Measurements from ENCODE around the gene GDI2. TPM values are rescaled to one million over a fixed set of nuclear protein-coding genes. Genes with fewer than 3 reads are reported as not detected.
A peak's percentile ranks its signal among the peaks of the same experiment; 100 is the strongest.

The GDI2 gene
- total and polyA plus RNA-seq, 2 donors = 139 to 268 TPM

DNA sequence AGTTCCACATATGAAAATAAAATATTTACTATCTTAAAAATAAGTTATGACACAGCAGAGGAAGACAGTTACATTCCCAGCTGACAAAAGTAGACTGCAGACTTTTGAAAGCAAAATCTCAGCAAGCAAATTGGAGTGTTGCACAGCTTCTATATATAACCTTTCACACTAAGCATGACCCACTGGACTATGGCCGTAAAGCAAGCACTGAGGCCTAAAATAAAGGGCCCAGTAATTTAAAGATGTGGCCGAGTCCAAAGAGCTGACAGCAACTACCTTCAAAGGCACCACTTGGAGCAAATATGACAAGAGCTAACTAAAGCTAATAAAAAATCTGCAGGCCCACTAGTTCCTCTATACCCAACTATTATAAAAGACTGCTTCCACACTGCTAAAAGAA, 6.5 kb downstream of the GDI2 start:
- Histone ChIP-seq H3K27ac (ENCODE audit: low read depth in 1 of 2, low read length in 1 of 2) (no peak overlapping the region), H3K27me3 (ENCODE audit: control insufficient read depth in 2 of 2, insufficient read depth in 1 of 2, low read length in 1 of 2) (no peaks in the 10 kb centered on the region), H3K4me1 (ENCODE audit: control insufficient read depth in 2 of 2, insufficient read depth in 2 of 2, low read length in 2 of 2) (peaks cover 3 to 7% of the 10 kb centered on the region in 2 donors), H3K9me3 (ENCODE audit: control insufficient read depth in 2 of 2, insufficient read depth in 1 of 2, low read length in 1 of 2) (no peaks in the 10 kb centered on the region), H3K36me3 (ENCODE audit: control insufficient read depth in 2 of 2, insufficient read depth in 2 of 2, low read length in 1 of 2) (peaks cover 14 to 18% of the 10 kb centered on the region in 2 donors), H3K4me3 (ENCODE audit: low read length in 2 of 2) (no peak overlapping the region)
- no peak for DNase-seq (ENCODE audit: low read depth in 6 of 9, low spot score in 9 of 9)
- WGBS = 94% methylated on average over 2 of the region's 2 CpGs

DNA sequence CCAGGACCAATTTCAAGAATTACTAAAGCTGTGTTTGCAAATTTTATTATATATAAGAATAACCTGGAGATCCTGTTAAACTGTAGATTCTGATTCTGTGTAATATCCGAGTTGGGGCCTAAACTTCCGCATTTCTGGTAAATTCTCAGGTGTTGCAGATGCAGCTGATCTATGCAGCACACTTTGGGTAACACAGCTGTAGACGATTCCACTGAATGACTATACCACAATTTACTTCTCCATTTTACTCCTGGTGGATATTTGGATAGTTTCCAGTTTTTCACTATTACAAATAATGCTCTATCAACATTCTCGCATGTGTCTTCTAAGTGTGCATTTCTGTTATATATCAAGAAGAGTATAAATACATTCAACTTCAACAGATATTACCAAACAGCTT, 7.5 kb downstream of the GDI2 start:
- H3K27me3 ChIP-seq (ENCODE audit: control insufficient read depth in 2 of 2, insufficient read depth in 1 of 2, low read length in 1 of 2) = no peaks in the 10 kb centered on the region
- no peak overlapping the region for H3K27ac ChIP-seq (ENCODE audit: low read depth in 1 of 2, low read length in 1 of 2)
- WGBS = 84% methylated on average over 4 of the region's 4 CpGs
- no peaks in the 10 kb centered on the region for H3K9me3 ChIP-seq (ENCODE audit: control insufficient read depth in 2 of 2, insufficient read depth in 1 of 2, low read length in 1 of 2)
- H3K4me1 ChIP-seq (ENCODE audit: control insufficient read depth in 2 of 2, insufficient read depth in 2 of 2, low read length in 2 of 2) = peaks cover 0 to 3% of the 10 kb centered on the region in 2 donors
- peaks cover 18% of the 10 kb centered on the region in 2 donors for H3K36me3 ChIP-seq (ENCODE audit: control insufficient read depth in 2 of 2, insufficient read depth in 2 of 2, low read length in 1 of 2)
- no peak for DNase-seq (ENCODE audit: low read depth in 6 of 9, low spot score in 9 of 9)
- H3K4me3 ChIP-seq (ENCODE audit: low read length in 2 of 2) = no peak overlapping the region

DNA sequence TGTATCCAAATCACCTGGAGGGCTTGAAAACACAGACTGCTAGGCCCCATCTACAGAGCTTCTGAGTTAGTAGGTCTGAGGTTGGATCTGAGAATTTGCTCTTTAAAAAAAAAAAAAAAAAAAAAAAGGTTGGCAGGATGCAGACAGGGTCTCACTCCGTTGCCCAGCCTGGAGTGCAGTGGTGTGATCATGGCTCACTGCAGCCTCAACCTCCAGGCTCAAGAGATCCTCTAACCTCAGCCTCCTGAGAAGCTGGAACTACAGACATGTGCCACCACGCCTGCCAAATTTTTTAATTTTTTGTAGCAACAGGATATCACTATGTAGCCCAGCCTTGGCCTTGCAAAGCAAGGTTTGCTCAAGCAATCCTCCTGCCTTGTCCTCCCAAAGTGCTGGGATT, 8.0 kb downstream of the GDI2 start:
- Histone ChIP-seq H3K4me1 (ENCODE audit: control insufficient read depth in 2 of 2, insufficient read depth in 2 of 2, low read length in 2 of 2) (peaks cover 0 to under 1% of the 10 kb centered on the region in 2 donors), H3K4me3 (ENCODE audit: low read length in 2 of 2) (no peak overlapping the region), H3K27ac (ENCODE audit: low read depth in 1 of 2, low read length in 1 of 2) (no peak overlapping the region), H3K36me3 (ENCODE audit: control insufficient read depth in 2 of 2, insufficient read depth in 2 of 2, low read length in 1 of 2) (peaks cover 19 to 21% of the 10 kb centered on the region in 2 donors), H3K27me3 (ENCODE audit: control insufficient read depth in 2 of 2, insufficient read depth in 1 of 2, low read length in 1 of 2) (no peaks in the 10 kb centered on the region), H3K9me3 (ENCODE audit: control insufficient read depth in 2 of 2, insufficient read depth in 1 of 2, low read length in 1 of 2) (no peaks in the 10 kb centered on the region)
- 98% methylated on average over 2 of the region's 2 CpGs for whole genome bisulfite sequencing
- no peak for DNase-seq (ENCODE audit: low read depth in 6 of 9, low spot score in 9 of 9)

DNA sequence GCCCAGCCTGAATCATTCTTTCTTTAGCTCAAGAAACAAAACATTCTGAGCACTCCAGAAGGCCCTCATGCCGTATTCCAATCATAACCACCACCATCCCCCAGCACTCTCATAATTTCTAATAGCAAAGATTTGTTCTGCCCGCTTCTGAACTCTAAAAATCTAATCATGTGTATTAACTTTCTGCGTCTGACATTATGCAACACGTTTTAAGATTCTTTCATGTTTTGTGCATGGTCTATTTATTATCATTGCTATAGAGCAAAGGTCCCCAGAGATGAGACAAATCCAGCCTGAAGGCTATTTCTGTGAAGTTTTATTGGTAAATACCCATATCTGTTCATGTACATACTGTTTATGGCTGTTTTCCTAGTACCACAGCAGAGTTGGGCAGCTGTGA, 8.8 kb downstream of the GDI2 start:
- Histone ChIP-seq H3K9me3 (ENCODE audit: control insufficient read depth in 2 of 2, insufficient read depth in 1 of 2, low read length in 1 of 2) (no peaks in the 10 kb centered on the region), H3K4me1 (ENCODE audit: control insufficient read depth in 2 of 2, insufficient read depth in 2 of 2, low read length in 2 of 2) (no peaks in the 10 kb centered on the region), H3K4me3 (ENCODE audit: low read length in 2 of 2) (no peak overlapping the region), H3K27me3 (ENCODE audit: control insufficient read depth in 2 of 2, insufficient read depth in 1 of 2, low read length in 1 of 2) (no peaks in the 10 kb centered on the region), H3K36me3 (ENCODE audit: control insufficient read depth in 2 of 2, insufficient read depth in 2 of 2, low read length in 1 of 2) (peaks cover 22 to 25% of the 10 kb centered on the region in 2 donors), H3K27ac (ENCODE audit: low read depth in 1 of 2, low read length in 1 of 2) (no peak overlapping the region)
- DNase-seq (ENCODE audit: low read depth in 6 of 9, low spot score in 9 of 9) = no peak
- 94% methylated on average over 4 of the region's 4 CpGs for WGBS

DNA sequence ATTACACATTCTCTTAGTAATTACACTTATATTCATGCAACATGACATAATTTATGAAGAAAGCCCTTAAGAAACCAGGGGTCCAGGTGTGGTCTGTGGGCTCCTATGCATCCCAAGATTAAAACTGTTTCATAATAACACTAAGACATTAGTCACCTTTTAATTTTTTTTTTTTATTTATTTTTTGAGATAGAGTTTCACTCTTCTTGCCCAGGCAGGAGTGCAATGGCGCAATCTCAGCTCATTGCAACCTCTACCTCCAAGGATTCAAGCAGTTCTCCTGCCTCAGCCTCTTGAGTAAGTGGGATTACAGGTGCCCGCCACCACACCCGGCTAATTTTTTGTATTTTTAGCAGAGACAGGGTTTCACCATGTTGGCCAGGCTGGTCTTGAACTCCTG, 12.5 kb downstream of the GDI2 start:
- Histone ChIP-seq H3K27me3 (ENCODE audit: control insufficient read depth in 2 of 2, insufficient read depth in 1 of 2, low read length in 1 of 2) (no peaks in the 10 kb centered on the region), H3K36me3 (ENCODE audit: control insufficient read depth in 2 of 2, insufficient read depth in 2 of 2, low read length in 1 of 2) (peaks cover 28 to 53% of the 10 kb centered on the region in 2 donors), H3K4me1 (ENCODE audit: control insufficient read depth in 2 of 2, insufficient read depth in 2 of 2, low read length in 2 of 2) (no peaks in the 10 kb centered on the region), H3K4me3 (ENCODE audit: low read length in 2 of 2) (no peak overlapping the region), H3K27ac (ENCODE audit: low read depth in 1 of 2, low read length in 1 of 2) (no peak overlapping the region), H3K9me3 (ENCODE audit: control insufficient read depth in 2 of 2, insufficient read depth in 1 of 2, low read length in 1 of 2) (no peaks in the 10 kb centered on the region)
- WGBS = 99% methylated on average over 3 of the region's 3 CpGs
- DNase-seq (ENCODE audit: low read depth in 6 of 9, low spot score in 9 of 9) = no peak

DNA sequence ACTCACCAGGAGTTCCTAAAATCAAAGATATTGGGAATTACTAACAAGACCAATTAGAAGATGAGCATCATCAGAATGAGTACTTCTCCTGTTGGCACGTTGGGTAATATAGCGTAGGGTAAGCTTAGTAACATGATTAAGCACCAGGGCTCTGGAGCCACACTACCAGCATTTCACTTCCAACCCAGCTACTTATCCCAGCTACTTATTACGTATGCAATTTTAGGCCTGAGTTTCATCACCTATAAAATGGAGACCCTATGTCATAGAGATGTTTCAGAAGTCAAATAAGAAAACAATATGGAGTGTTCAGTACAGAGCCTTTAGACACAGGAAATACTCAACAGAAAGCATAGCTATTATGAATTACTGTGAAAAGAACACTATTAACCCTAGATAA, 19.0 kb downstream of the GDI2 start:
- 98% methylated on average over 3 of the region's 3 CpGs for WGBS
- Histone ChIP-seq H3K36me3 (ENCODE audit: control insufficient read depth in 2 of 2, insufficient read depth in 2 of 2, low read length in 1 of 2) (peaks cover 34 to 92% of the 10 kb centered on the region in 2 donors), H3K27ac (ENCODE audit: low read depth in 1 of 2, low read length in 1 of 2) (no peak overlapping the region)

DNA sequence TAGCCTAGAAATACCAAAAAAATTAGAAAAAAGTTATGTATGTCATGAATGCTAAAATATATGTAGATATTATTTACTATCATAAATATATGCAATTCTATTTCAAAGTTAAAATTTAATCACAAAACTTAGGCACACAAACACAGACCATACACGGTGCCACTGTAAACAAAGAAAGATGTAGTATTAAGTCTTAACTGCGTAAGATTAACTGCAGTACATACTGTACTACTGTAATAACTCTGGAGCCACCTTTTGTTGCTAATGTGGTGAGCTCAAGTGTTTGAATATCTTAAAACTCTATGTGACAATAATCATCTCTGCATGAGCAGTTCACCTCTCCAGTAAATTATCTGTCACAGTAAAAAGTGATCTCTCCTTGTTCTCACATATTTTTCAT, 23.6 kb downstream of the GDI2 start:
- Histone ChIP-seq H3K36me3 (ENCODE audit: control insufficient read depth in 2 of 2, insufficient read depth in 2 of 2, low read length in 1 of 2) (peaks cover 32 to 92% of the 10 kb centered on the region in 2 donors), H3K9me3 (ENCODE audit: control insufficient read depth in 2 of 2, insufficient read depth in 1 of 2, low read length in 1 of 2) (peaks cover 0 to under 1% of the 10 kb centered on the region in 2 donors), H3K4me3 (ENCODE audit: low read length in 2 of 2) (no peak overlapping the region), H3K27me3 (ENCODE audit: control insufficient read depth in 2 of 2, insufficient read depth in 1 of 2, low read length in 1 of 2) (no peaks in the 10 kb centered on the region), H3K27ac (ENCODE audit: low read depth in 1 of 2, low read length in 1 of 2) (no peak overlapping the region), H3K4me1 (ENCODE audit: control insufficient read depth in 2 of 2, insufficient read depth in 2 of 2, low read length in 2 of 2) (no peaks in the 10 kb centered on the region)
- no peak for DNase-seq (ENCODE audit: low read depth in 6 of 9, low spot score in 9 of 9)
- WGBS = 99% methylated on average over 2 of the region's 2 CpGs

More for the DNA sequence above, 19.0 kb downstream of the GDI2 start:
- no peaks in the 10 kb centered on the region for H3K4me1 ChIP-seq (ENCODE audit: control insufficient read depth in 2 of 2, insufficient read depth in 2 of 2, low read length in 2 of 2)
- DNase-seq (ENCODE audit: low read depth in 6 of 9, low spot score in 9 of 9) = no peak
- no peaks in the 10 kb centered on the region for H3K9me3 ChIP-seq (ENCODE audit: control insufficient read depth in 2 of 2, insufficient read depth in 1 of 2, low read length in 1 of 2)
- no peak overlapping the region for H3K4me3 ChIP-seq (ENCODE audit: low read length in 2 of 2)
- no peaks in the 10 kb centered on the region for H3K27me3 ChIP-seq (ENCODE audit: control insufficient read depth in 2 of 2, insufficient read depth in 1 of 2, low read length in 1 of 2)

DNA sequence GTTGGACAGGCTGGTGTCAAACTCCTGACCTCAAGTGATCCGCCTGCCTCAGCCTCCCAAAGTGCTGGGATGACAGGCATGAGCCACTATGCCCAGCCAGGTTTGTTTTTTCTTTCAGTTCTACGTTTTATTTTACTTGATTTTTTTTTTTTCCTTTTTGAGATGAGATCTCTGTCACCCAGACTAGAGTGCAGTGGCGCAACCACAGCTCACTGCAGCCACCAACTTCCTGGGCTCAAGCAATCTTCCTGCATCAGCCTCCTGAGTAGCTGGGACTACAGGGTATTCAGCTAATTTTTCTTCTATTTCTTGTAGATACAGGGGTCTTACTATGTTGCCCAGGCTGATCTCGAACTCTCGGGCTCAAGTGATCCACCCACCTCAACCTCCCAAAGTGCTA, 24.3 kb downstream of the GDI2 start:
- peaks cover 37 to 92% of the 10 kb centered on the region in 2 donors for H3K36me3 ChIP-seq (ENCODE audit: control insufficient read depth in 2 of 2, insufficient read depth in 2 of 2, low read length in 1 of 2)
- no peaks in the 10 kb centered on the region for H3K4me1 ChIP-seq (ENCODE audit: control insufficient read depth in 2 of 2, insufficient read depth in 2 of 2, low read length in 2 of 2)
- WGBS = 80% methylated on average over 5 of the region's 5 CpGs

DNA sequence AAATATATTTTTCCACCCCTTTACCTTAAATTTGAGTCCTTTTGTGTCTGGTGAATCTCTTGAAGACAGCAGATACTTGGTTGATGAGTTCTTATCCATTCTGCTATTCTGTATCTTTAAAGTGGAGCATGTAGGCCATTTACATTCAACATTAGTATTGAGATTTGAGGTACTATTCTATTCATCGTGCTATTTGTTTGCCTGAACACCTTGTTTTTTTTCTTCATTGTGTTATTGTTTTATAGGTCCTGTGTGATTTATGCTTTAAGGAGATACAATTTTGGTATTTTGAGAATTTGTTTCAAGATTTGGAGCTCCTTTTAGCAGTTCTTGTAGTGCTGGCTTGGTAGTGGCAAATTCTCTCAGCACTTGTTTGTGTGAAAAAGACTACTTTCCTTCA, 29.9 kb downstream of the GDI2 start:
- WGBS = 96% methylated on average over 1 of the region's 1 CpG
- Histone ChIP-seq H3K27ac (ENCODE audit: low read depth in 1 of 2, low read length in 1 of 2) (no peak overlapping the region), H3K27me3 (ENCODE audit: control insufficient read depth in 2 of 2, insufficient read depth in 1 of 2, low read length in 1 of 2) (no peaks in the 10 kb centered on the region), H3K36me3 (ENCODE audit: control insufficient read depth in 2 of 2, insufficient read depth in 2 of 2, low read length in 1 of 2) (peaks cover 29 to 78% of the 10 kb centered on the region in 2 donors), H3K4me3 (ENCODE audit: low read length in 2 of 2) (no peak overlapping the region), H3K9me3 (ENCODE audit: control insufficient read depth in 2 of 2, insufficient read depth in 1 of 2, low read length in 1 of 2) (peaks cover 0 to 5% of the 10 kb centered on the region in 2 donors), H3K4me1 (ENCODE audit: control insufficient read depth in 2 of 2, insufficient read depth in 2 of 2, low read length in 2 of 2) (no peaks in the 10 kb centered on the region)
- no peak for DNase-seq (ENCODE audit: low read depth in 6 of 9, low spot score in 9 of 9)

More for the DNA sequence above, 24.3 kb downstream of the GDI2 start:
- Histone ChIP-seq H3K27me3 (ENCODE audit: control insufficient read depth in 2 of 2, insufficient read depth in 1 of 2, low read length in 1 of 2) (no peaks in the 10 kb centered on the region), H3K27ac (ENCODE audit: low read depth in 1 of 2, low read length in 1 of 2) (no peak overlapping the region), H3K9me3 (ENCODE audit: control insufficient read depth in 2 of 2, insufficient read depth in 1 of 2, low read length in 1 of 2) (peaks cover 0 to 3% of the 10 kb centered on the region in 2 donors), H3K4me3 (ENCODE audit: low read length in 2 of 2) (no peak overlapping the region)
- peak in 1 of 9 donors; percentile 15 for DNase-seq (ENCODE audit: low read depth in 6 of 9, low spot score in 9 of 9)

DNA sequence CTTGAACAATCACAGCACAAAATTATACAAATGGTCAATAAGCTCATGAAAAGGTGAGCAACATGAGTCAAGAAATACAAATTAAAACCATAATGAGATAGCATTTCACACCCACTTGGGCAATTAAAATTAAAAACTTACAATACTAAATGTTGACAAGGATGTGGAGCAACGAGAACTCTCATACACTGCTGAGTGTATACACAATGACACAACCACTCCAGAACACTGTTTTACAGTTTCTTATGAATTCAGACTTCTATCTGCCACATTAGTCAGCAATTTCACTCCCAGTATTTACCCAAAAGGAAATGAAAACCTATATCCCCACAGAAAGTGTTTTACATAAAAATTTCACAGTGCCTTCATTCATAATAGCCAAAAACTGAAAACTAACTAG, 31.1 kb downstream of the GDI2 start:
- 96% methylated on average over 1 of the region's 1 CpG for WGBS
- H3K27me3 ChIP-seq (ENCODE audit: control insufficient read depth in 2 of 2, insufficient read depth in 1 of 2, low read length in 1 of 2) = no peaks in the 10 kb centered on the region
- H3K27ac ChIP-seq (ENCODE audit: low read depth in 1 of 2, low read length in 1 of 2) = no peak overlapping the region
- H3K36me3 ChIP-seq (ENCODE audit: control insufficient read depth in 2 of 2, insufficient read depth in 2 of 2, low read length in 1 of 2) = peaks cover 29 to 72% of the 10 kb centered on the region in 2 donors
- no peak overlapping the region for H3K4me3 ChIP-seq (ENCODE audit: low read length in 2 of 2)
- no peak for DNase-seq (ENCODE audit: low read depth in 6 of 9, low spot score in 9 of 9)
- peaks cover 0 to 5% of the 10 kb centered on the region in 2 donors for H3K9me3 ChIP-seq (ENCODE audit: control insufficient read depth in 2 of 2, insufficient read depth in 1 of 2, low read length in 1 of 2)
- H3K4me1 ChIP-seq (ENCODE audit: control insufficient read depth in 2 of 2, insufficient read depth in 2 of 2, low read length in 2 of 2) = no peaks in the 10 kb centered on the region

Data from thymus (tissue), 11 donors.